Activated T-helper 2 cell treated with anti-CD3 and anti-CD28 coated beads, Interferon-gamma antibody, Interleukin-2, Interleukin-4, amounts not matched to agents 10 μg/mL and 5 μg/mL and 100 μg/mL, durations not matched to agents 14 hours and 24 hours and 36 hours (primary cell): ENCODE measurements around the gene SLITRK2. TPM values are rescaled to one million over a fixed set of nuclear protein-coding genes. Genes with fewer than 3 reads are reported as not detected.

Experiments
- DNase-seq: peaks from one replicate; pipeline ENCODE4 v3.0.0; 2021; ENCODE audit warnings: low spot score
- H3K27ac Mint-ChIP-seq: one replicate; pipeline ENCODE4 v1.8.0; 2021; ENCODE audit warnings: mixed read lengths
- H3K27me3 Mint-ChIP-seq: one replicate; pipeline ENCODE4 v1.8.0; 2021; ENCODE audit warnings: low read depth, mixed read lengths
- H3K36me3 Mint-ChIP-seq: one replicate; pipeline ENCODE4 v1.8.0; 2021; ENCODE audit warnings: low read depth, mixed read lengths
- H3K4me1 Mint-ChIP-seq: one replicate; pipeline ENCODE4 v1.8.0; 2021; ENCODE audit warnings: low read depth, mixed read lengths
- H3K4me3 Mint-ChIP-seq: one replicate; pipeline ENCODE4 v1.8.0; 2021; ENCODE audit warnings: low read depth, mild to moderate bottlenecking, moderate library complexity, mixed read lengths
- H3K9me3 Mint-ChIP-seq: one replicate; pipeline ENCODE4 v1.8.0; 2021; ENCODE audit warnings: mixed read lengths
- intact Hi-C: fragments of 100-400 bp; cut with micrococcal nuclease; formaldehyde crosslinking; loops from one replicate; pipeline ENCODE4 v1.15.1; 2023
- total RNA-seq: library from RNA; stranded (reverse); gene quantifications from 2 replicates; pipeline ENCODE4 v1.2.3, GENCODE V29; 2022

The SLITRK2 gene, protein sequence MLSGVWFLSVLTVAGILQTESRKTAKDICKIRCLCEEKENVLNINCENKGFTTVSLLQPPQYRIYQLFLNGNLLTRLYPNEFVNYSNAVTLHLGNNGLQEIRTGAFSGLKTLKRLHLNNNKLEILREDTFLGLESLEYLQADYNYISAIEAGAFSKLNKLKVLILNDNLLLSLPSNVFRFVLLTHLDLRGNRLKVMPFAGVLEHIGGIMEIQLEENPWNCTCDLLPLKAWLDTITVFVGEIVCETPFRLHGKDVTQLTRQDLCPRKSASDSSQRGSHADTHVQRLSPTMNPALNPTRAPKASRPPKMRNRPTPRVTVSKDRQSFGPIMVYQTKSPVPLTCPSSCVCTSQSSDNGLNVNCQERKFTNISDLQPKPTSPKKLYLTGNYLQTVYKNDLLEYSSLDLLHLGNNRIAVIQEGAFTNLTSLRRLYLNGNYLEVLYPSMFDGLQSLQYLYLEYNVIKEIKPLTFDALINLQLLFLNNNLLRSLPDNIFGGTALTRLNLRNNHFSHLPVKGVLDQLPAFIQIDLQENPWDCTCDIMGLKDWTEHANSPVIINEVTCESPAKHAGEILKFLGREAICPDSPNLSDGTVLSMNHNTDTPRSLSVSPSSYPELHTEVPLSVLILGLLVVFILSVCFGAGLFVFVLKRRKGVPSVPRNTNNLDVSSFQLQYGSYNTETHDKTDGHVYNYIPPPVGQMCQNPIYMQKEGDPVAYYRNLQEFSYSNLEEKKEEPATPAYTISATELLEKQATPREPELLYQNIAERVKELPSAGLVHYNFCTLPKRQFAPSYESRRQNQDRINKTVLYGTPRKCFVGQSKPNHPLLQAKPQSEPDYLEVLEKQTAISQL
- total RNA-seq: not detected in 2 replicates

DNA sequence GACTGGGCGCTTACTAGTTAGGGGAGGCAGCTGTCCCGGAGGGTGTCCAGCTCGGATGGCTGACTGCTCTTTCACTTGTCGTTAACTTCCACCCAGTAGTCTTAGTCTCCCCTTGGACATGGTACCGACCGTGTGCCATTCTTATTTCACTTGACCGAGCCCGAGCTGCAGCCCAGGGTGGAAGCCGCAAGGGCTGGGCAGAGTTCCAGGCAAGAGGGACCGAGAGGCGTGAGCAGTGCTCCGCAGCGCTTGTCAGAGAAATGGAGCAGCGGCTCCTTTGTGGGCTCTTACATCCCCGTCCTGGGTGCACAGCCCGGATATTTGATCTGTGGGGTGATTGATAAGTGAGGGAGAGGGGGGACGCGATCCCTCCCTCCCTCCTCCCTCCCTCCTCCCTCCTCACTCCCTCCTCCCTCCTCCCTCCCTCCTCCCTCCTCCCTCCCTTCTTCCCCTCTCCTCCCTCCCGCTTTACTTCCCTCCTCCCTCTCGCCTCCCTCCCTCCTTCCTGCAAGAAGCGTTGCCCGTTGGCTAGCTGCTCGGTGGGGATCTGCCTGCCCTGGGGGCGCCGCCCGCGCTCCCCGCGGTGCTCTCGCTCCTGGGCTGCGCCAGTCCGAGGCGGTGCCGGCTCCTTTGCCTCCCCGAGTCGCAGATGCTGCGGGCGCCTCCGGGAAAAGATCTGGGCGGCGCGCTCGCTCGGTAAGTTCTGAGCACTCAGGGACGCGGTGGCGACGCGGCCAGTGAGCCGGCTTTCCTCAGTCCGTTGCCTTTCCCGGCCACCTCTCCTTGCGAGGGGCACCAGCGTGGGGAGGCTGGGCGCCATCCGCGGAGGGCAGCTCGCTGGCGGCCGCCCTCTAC lies at the start of gene SLITRK2:
Gene SLITRK2 (plus strand): TSS at position 499 of the 855 bp plus-strand sequence. CDS start 4,597 bp downstream, outside the sequence.
- intact Hi-C loops: no loop called here
- H3K4me1 Mint-ChIP-seq: no peaks in the 10 kb centered on the region
- no peaks in the 10 kb centered on the region for H3K36me3 Mint-ChIP-seq
- H3K4me3 Mint-ChIP-seq: no peak within 1 kb of the TSS
- H3K27ac Mint-ChIP-seq: no peak within 1 kb of the TSS
- no peaks in the 10 kb centered on the region for H3K9me3 Mint-ChIP-seq
- H3K27me3 Mint-ChIP-seq: peaks cover 25% of the 10 kb centered on the region
- DNase-seq: no peak

DNA sequence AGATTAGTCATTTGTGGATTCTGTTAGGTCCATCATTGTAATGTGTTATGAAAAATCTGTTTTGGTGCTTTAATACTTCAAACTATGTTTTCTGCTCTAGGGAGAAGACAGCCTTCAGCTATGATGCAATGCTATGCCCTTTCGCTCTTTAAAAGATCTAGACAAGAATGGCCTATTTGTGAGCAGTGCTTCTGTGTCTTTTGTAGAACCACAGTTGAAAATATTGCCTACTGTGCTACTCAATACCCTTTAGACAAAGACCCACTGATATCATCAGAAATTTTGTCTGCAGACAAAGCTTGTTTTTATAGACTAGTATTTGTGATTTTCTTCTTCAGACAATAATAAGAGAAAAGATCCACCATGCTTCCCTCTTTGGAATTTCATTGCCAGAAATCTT lies 44.6 kb upstream of the SLITRK2 start:
- H3K36me3 Mint-ChIP-seq: no peaks in the 10 kb centered on the region
- H3K4me3 Mint-ChIP-seq: no peak overlapping the region
- H3K9me3 Mint-ChIP-seq: peaks cover 12% of the 10 kb centered on the region
- DNase-seq: no peak
- no peaks in the 10 kb centered on the region for H3K27me3 Mint-ChIP-seq
- H3K4me1 Mint-ChIP-seq: no peaks in the 10 kb centered on the region
- intact Hi-C loops: no loop called here
- H3K27ac Mint-ChIP-seq: no peak overlapping the region

DNA sequence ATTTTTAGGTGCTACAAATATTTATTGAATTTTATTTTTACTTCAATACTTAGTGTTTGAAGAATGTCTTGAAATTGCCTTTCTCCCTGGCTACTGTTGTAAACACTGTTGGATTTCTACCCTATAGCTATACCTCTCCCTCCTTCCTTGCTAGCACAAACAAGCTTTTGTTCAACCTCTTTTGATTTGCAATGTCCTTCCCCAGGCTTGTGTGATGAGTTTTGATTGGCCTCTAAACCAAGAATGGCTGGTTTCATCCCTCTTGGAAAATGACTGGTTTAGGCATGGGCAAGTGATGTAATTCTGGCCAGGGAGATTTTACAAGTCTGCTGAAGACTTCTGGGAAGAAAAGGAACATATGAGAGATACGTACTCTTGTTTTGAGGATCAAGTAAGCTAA lies 25.3 kb upstream of the SLITRK2 start:
- H3K9me3 Mint-ChIP-seq: peaks cover 3% of the 10 kb centered on the region
- no peak for DNase-seq
- no peaks in the 10 kb centered on the region for H3K27me3 Mint-ChIP-seq
- H3K36me3 Mint-ChIP-seq: no peaks in the 10 kb centered on the region
- no peak overlapping the region for H3K27ac Mint-ChIP-seq
- no peak overlapping the region for H3K4me3 Mint-ChIP-seq
- no peaks in the 10 kb centered on the region for H3K4me1 Mint-ChIP-seq
- intact Hi-C loops: no loop called here

DNA sequence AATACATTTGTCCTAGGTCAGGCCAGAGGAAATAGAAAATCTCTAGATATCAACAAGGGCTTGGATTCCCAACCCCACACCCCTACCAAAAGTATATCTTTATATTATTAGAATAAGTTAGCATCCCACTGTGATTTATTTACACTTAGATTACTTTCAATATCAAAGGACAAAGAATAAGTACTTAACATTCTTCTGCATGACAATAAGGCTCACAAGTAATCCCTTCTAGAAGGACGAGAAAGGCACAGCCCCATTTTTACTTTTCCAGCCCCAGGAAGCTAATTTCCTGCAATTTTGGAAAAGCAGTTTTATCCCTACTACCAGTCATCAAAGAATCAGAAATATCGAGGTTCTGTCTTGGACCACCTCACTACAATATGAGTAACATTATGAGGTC lies 14.1 kb upstream of the SLITRK2 start:
- Mint-ChIP-seq H3K4me3 (no peak overlapping the region), H3K36me3 (no peaks in the 10 kb centered on the region), H3K27me3 (no peaks in the 10 kb centered on the region), H3K27ac (no peak overlapping the region), H3K4me1 (no peaks in the 10 kb centered on the region), H3K9me3 (no peaks in the 10 kb centered on the region)
- intact Hi-C loops: no loop called here
- DNase-seq: no peak

DNA sequence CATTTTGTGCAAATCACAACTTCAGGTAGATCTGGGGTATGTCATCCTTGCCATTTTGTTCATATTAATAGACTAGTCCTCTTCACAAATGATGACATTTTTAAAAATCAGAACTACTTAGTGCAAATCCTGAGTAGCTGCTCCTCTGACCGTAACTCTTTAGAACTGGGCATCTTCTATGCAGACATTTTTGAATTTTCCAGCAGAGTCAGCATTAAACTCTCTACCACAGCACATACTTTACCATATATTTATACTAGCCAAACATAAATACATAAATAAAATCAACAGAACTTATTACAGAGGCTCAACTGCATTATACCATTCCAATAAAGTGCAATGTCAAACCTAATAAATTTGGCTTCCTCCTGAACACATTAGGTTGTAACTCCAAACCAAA lies 4.5 kb upstream of the SLITRK2 start:
- no peak overlapping the region for H3K27ac Mint-ChIP-seq

DNA sequence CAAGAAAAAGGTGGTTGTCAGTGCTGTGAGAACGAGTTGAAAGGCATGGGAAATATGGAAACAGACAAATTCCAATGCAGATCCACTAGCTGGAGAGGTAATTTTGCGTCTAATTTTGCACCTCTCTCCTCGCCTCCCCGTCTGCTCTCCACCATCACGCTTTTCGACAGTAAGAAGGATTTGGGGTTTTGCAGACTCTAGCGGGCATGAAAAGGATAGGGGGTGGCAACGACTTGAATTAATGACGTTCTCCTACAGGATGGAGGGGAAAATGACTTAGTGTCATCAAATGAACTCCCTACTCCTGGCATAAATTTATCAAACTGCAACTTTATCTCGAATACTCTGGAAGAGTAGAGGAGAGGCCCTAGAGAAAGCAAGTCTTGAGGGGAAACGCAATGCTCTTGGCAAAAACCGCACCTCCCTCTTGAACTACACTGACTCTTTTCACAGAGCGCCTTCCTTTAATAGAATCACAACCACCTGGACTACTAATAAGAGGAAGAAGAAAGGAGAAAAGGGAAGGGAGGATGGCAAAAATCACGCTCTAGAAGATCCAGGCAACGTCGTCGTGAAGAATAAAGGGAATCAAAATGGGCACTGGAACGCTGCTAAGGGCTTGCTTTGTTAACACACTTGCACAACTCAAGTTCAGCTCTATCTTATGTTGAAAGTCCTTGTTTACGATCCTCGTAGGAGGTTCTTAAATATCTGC lies 871 bp upstream of the SLITRK2 start:
- Mint-ChIP-seq H3K4me1 (no peaks in the 10 kb centered on the region), H3K27me3 (peaks cover 22% of the 10 kb centered on the region), H3K9me3 (no peaks in the 10 kb centered on the region), H3K36me3 (no peaks in the 10 kb centered on the region), H3K4me3 (no peak overlapping the region), H3K27ac (no peak overlapping the region)
- intact Hi-C loops: no loop called here
- DNase-seq: no peak

More for the DNA sequence above, 4.5 kb upstream of the SLITRK2 start:
- Mint-ChIP-seq H3K36me3 (no peaks in the 10 kb centered on the region), H3K4me3 (no peak overlapping the region), H3K9me3 (no peaks in the 10 kb centered on the region), H3K27me3 (peaks cover 12% of the 10 kb centered on the region), H3K4me1 (no peaks in the 10 kb centered on the region)
- intact Hi-C loops: no loop called here
- DNase-seq: no peak

DNA sequence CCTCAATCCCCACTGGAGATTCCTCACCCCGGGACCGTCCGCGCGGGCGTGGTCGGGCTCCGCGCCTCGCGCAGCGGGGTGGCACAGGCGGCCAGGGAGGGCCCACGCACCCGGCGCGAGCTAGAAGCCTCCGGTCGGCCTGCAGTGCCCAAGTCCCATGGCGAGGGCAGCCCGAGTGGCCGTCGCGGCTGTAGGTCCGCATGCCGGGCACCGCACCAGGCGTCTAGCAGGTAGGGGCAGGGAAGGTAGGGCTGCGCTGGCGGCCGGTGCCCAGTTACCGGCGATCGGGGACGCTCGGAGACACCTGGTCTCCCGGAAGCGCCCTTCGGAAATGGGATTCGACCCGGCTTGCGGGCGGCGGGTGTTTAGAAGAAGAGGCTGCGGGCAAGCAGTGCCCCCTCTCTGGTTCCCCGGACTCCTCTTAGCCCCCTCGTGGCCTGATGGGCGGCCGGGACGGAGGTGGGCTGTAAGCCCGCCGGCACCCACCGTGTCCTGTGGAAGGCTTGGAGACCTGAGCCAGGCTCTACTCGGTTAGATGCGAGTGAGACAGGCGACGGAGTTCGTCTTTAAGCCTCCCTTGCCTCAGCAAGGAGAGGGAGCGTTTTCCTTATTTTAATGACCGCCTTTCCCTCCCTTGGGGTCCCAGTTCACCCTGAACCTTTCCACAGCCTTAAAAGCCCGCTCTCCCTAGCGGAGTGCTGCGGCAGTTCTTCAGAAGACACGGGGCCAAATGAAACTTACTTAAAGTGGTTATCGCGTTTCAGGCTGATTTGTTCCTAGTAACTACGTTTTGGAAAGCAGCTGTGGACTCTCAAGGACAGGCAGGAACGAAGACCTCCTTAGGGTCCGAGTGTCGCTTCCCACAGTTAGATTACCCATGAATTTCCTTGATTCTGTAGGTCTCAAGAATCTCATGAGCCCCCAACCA lies 821 bp downstream of the SLITRK2 start:
- no peaks in the 10 kb centered on the region for H3K9me3 Mint-ChIP-seq
- H3K27ac Mint-ChIP-seq: no peak overlapping the region
- intact Hi-C loops: no loop called here
- no peak overlapping the region for H3K4me3 Mint-ChIP-seq
- peaks cover 25% of the 10 kb centered on the region for H3K27me3 Mint-ChIP-seq
- no peak for DNase-seq
- H3K4me1 Mint-ChIP-seq: no peaks in the 10 kb centered on the region
- no peaks in the 10 kb centered on the region for H3K36me3 Mint-ChIP-seq

DNA sequence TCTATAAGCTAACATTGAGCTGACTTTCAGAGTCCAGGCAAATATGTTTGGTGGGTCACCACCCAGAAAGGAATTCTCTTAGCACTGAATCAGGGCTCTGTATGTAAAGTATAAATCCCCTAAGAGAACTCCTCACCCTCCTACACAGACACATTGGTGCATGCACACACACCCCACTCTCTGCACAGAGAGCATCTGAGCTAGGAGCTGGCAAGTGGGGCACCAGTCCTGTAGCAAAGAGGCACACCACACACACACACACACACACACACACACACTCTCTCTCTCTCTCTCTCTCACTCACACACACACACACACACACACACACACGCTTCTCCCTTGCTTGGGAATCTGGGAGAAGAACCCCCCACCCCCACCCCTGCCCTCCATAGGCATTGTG lies 3.2 kb downstream of the SLITRK2 start:
- Mint-ChIP-seq H3K4me1 (no peaks in the 10 kb centered on the region), H3K4me3 (no peak overlapping the region), H3K9me3 (no peaks in the 10 kb centered on the region), H3K27me3 (peaks cover 25% of the 10 kb centered on the region), H3K36me3 (no peaks in the 10 kb centered on the region), H3K27ac (no peak overlapping the region)
- intact Hi-C loops: no loop called here
- DNase-seq: no peak

DNA sequence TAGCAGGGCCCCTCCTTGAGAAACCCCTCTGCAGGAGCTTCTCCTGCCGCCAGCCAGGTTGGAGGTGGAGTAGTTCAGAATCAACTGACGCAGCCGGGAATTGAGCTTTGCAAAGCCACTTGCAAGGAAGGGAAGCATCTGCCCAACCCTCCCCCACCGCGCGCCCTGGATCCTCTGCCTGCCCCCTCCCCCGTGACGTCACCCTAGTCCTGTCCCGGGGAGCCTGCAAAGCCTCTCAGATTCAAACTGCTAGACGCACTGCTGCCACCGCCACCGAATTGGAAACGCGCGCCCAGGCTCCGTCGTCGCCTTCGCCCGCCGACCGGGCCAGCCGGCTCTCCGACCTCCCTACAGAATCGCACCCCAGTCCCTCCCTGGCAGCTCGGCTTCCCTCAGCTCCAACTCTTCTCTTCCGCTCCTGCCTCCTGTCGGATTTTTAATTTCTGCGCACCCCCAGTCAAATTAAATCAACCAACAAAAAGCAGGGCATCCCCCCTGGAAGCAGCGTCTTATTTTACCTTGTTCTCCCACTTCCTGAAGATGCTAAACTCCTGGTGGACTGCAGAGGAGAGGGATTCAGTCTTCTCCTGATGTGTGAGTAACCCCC lies 3.8 kb downstream of the SLITRK2 start:
- H3K9me3 Mint-ChIP-seq: no peaks in the 10 kb centered on the region
- no peaks in the 10 kb centered on the region for H3K36me3 Mint-ChIP-seq

DNA sequence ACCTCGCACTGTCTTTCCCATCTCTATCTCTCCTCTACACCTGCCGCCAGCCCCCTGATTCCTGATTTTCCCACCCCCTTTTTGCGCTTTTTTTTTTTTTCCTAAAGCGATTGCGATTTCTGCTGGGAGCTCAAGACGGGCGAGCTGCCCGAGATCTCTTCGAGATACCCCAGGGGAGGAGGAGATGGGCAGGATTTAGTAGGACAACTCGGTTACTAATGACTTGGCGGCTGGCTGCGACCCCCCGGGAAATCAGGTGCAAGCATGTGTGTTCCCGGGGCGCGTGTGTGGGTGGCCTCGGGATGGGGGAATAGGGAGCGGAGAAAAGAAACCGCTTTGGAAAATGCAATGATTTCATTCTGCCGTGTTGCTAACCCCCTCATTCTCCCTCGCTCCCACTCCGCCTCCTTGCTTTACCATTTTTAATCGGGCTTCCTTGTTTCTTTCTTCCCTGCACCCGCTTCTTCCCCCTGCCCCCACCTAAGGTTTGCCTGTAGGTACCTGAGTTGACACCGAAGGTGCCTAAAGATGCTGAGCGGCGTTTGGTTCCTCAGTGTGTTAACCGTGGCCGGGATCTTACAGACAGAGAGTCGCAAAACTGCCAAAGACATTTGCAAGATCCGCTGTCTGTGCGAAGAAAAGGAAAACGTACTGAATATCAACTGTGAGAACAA lies 4.4 kb downstream of the SLITRK2 start:
- no peaks in the 10 kb centered on the region for H3K4me1 Mint-ChIP-seq
- no peak overlapping the region for H3K4me3 Mint-ChIP-seq
- intact Hi-C loops: no loop called here
- H3K27me3 Mint-ChIP-seq: peaks cover 16% of the 10 kb centered on the region
- no peak for DNase-seq
- no peaks in the 10 kb centered on the region for H3K9me3 Mint-ChIP-seq
- H3K36me3 Mint-ChIP-seq: no peaks in the 10 kb centered on the region
- no peak overlapping the region for H3K27ac Mint-ChIP-seq

More for the DNA sequence above, 3.8 kb downstream of the SLITRK2 start:
- intact Hi-C loops: no loop called here
- Mint-ChIP-seq H3K27ac (no peak overlapping the region), H3K4me3 (no peak overlapping the region), H3K4me1 (no peaks in the 10 kb centered on the region), H3K27me3 (peaks cover 22% of the 10 kb centered on the region)
- no peak for DNase-seq

DNA sequence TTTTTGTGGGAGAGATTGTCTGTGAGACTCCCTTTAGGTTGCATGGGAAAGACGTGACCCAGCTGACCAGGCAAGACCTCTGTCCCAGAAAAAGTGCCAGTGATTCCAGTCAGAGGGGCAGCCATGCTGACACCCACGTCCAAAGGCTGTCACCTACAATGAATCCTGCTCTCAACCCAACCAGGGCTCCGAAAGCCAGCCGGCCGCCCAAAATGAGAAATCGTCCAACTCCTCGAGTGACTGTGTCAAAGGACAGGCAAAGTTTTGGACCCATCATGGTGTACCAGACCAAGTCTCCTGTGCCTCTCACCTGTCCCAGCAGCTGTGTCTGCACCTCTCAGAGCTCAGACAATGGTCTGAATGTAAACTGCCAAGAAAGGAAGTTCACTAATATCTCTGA lies 5.5 kb downstream of the SLITRK2 start:
- Mint-ChIP-seq H3K4me1 (no peaks in the 10 kb centered on the region), H3K27me3 (peaks cover 12% of the 10 kb centered on the region), H3K4me3 (no peak overlapping the region), H3K9me3 (no peaks in the 10 kb centered on the region), H3K27ac (no peak overlapping the region), H3K36me3 (no peaks in the 10 kb centered on the region)
- intact Hi-C loops: no loop called here
- DNase-seq: no peak
